A673 (cell line): ENCODE data around the gene PPP2R5E. TPM values are rescaled to one million over a fixed set of nuclear protein-coding genes. Genes with fewer than 3 reads are reported as not detected.

Experiments used
- BruUV-seq: library from RNA; stranded (reverse); fragments of 400-500 nt; replicated peaks from 2 replicates; lab custom pipeline; 2021; lab: Mats Ljungman, UMichigan
- CTCF ChIA-PET: fragments of 300-600 bp; sonication (Branson Sonifier 250); formaldehyde crosslinking; loops from one replicate; lab custom pipeline; 2022; ENCODE audit warnings: antibody characterized with exemption; lab: Charles Lee
- POLR2A ChIA-PET: fragments of 300-600 bp; sonication (Branson Sonifier 250); formaldehyde crosslinking; loops from one replicate; lab custom pipeline; 2022; ENCODE audit warnings: antibody characterized with exemption; ENCODE audit not compliant: low non-redundant PET; lab: Charles Lee
- DNase-seq: peaks from one replicate; pipeline ENCODE4 v3.0.0-alpha.2; 2015; ENCODE audit warnings: low spot score
- H3K27ac ChIP-seq: fragments of 200-600 bp; sonication (generic); 2 replicates; pipeline ENCODE4 v1.5.1; 2016; ENCODE audit warnings: mixed run types, low read depth, mild to moderate bottlenecking, mixed read lengths, antibody characterized with exemption, low read length; ENCODE audit not compliant: poor library complexity, severe bottlenecking
- H3K27me3 ChIP-seq: fragments of 200-600 bp; sonication (generic); replicated peaks from 2 replicates; pipeline ENCODE4 v1.6.1; 2017; ENCODE audit warnings: mixed run types, low read depth, mild to moderate bottlenecking, mixed read lengths, antibody characterized with exemption, low read length; ENCODE audit not compliant: insufficient read depth, poor library complexity
- H3K36me3 ChIP-seq: fragments of 200-600 bp; sonication (generic); 2 replicates; pipeline ENCODE4 v1.6.1; 2016; ENCODE audit warnings: mixed run types, mild to moderate bottlenecking, mixed read lengths, antibody characterized with exemption, low read length; ENCODE audit not compliant: insufficient read depth, poor library complexity, severe bottlenecking
- H3K4me1 ChIP-seq: fragments of 200-600 bp; sonication (generic); 2 replicates; pipeline ENCODE4 v1.6.1; 2017; ENCODE audit warnings: mixed run types, mild to moderate bottlenecking, mixed read lengths, antibody characterized with exemption, low read length; ENCODE audit not compliant: insufficient read depth, poor library complexity, severe bottlenecking
- H3K4me3 ChIP-seq: fragments of 200-600 bp; sonication (generic); 2 replicates; pipeline ENCODE4 v1.5.1; 2016; ENCODE audit warnings: low read depth, mixed run types, mild to moderate bottlenecking, mixed read lengths, low read length; ENCODE audit not compliant: poor library complexity, severe bottlenecking
- H3K9me3 ChIP-seq: fragments of 200-600 bp; sonication (generic); 2 replicates; pipeline ENCODE4 v1.6.1; 2016; ENCODE audit warnings: mixed run types, low read depth, mild to moderate bottlenecking, mixed read lengths, antibody characterized with exemption, low read length; ENCODE audit not compliant: poor library complexity, severe bottlenecking
- EZH2 ChIP-seq: fragments of 200-600 bp; sonication (generic); IDR thresholded peaks from 2 replicates; pipeline ENCODE4 v1.6.1; 2017; ENCODE audit warnings: borderline replicate concordance, low read depth, mild to moderate bottlenecking, mixed read lengths, antibody characterized with exemption, low read length; ENCODE audit not compliant: poor library complexity, severe bottlenecking
- intact Hi-C: fragments of 100-400 bp; cut with micrococcal nuclease; formaldehyde crosslinking; loops from one replicate; pipeline ENCODE4 v1.10.0; 2022; ENCODE audit not compliant: unreplicated experiment
- total RNA-seq: library from RNA; stranded (reverse); gene quantifications from 2 replicates; pipeline ENCODE4 v1.2.3, GENCODE V29; 2021
- TF ChIP-seq, protein P1 (sequence below): fragments of 300-800, 200-600 bp; sonication (generic); conservative IDR thresholded peaks from 2 replicates; pipeline ENCODE4 v1.5.1; 2017; ENCODE audit warnings: low read depth, mild to moderate bottlenecking, antibody characterized with exemption, low read length, moderate library complexity, mixed read lengths

Gene PPP2R5E
- total RNA-seq, 1 experiment from 2014 or later = 66.0 TPM

DNA sequence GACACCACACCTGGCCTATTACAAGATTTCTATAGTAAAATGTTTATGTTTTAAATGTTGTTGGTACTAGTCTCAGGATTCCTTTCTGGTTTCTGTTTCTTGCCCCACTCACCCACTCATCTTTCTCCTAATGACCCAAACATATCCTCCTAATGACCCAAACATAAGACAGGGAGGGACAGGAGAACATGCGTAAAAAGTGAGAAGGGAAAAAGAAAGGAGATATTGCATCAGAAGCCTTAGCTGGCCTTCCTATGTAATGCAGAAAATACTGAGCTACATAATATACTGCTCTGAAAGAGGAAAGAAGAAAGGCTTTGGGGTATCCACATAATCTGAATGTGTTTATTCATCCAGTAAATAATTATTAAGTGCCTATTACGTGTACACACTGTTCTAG is 119.8 kb downstream of the PPP2R5E start:
- no TSS peak for BruUV-seq
- no peaks in the 10 kb centered on the region for H3K9me3 ChIP-seq
- peaks cover 28% of the 10 kb centered on the region for H3K4me1 ChIP-seq
- H3K27me3 ChIP-seq = no peaks in the 10 kb centered on the region
- POLR2A ChIA-PET = no interaction called here
- CTCF ChIA-PET = no interaction called here
- no peak overlapping the region for H3K4me3 ChIP-seq
- peaks cover 6% of the 10 kb centered on the region for H3K36me3 ChIP-seq
- no peak for TF ChIP-seq EZH2
- TF ChIP-seq, protein P1, sequence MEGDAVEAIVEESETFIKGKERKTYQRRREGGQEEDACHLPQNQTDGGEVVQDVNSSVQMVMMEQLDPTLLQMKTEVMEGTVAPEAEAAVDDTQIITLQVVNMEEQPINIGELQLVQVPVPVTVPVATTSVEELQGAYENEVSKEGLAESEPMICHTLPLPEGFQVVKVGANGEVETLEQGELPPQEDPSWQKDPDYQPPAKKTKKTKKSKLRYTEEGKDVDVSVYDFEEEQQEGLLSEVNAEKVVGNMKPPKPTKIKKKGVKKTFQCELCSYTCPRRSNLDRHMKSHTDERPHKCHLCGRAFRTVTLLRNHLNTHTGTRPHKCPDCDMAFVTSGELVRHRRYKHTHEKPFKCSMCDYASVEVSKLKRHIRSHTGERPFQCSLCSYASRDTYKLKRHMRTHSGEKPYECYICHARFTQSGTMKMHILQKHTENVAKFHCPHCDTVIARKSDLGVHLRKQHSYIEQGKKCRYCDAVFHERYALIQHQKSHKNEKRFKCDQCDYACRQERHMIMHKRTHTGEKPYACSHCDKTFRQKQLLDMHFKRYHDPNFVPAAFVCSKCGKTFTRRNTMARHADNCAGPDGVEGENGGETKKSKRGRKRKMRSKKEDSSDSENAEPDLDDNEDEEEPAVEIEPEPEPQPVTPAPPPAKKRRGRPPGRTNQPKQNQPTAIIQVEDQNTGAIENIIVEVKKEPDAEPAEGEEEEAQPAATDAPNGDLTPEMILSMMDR = no peak
- DNase-seq = no peak
- intact Hi-C loops = no loop called here
- H3K27ac ChIP-seq = no peak overlapping the region

DNA sequence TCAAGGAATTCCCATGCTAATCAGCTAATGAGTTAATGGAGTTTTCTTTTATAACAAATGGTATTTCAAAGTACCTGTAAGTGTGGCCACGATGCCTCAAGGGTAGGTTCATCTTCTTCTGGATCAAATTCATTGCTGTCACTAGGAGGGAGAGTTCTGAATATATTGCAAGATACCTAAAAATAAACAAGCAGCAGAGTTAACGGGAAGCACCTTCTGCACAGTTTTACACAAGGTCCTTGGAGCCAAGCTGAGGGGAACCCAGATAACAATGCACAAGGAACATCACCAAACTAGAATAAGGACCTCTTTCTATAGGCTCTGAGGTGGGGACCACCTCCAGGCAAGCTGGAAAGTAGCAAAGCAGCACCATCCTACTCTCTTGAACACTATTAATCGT is 121.3 kb downstream of the PPP2R5E start:
- no peaks in the 10 kb centered on the region for H3K9me3 ChIP-seq

DNA sequence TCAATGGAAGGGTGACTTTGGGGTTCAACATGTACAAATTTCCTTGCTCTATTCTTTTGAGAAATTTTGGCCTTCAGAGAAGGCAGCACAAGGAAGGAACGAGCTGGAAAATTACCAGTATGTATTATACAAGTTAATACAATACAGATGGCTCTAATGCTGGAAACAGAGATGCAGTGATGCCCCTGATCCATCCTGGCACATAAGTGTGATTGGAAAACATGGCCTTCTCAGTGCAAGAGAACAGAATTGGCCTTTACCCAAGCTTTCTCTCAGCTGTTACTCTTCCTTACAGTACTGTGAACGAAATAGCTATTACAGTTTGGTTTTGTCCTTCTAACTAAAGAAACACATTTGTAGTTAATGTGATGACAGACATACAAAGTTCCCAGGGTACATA is 122.0 kb downstream of the PPP2R5E start:
- intact Hi-C loops = no loop called here
- Histone ChIP-seq H3K36me3 (peaks cover 6% of the 10 kb centered on the region), H3K9me3 (no peaks in the 10 kb centered on the region), H3K27ac (no peak overlapping the region), H3K4me3 (no peak overlapping the region), H3K4me1 (peaks cover 7% of the 10 kb centered on the region), H3K27me3 (no peaks in the 10 kb centered on the region)
- BruUV-seq = no TSS peak
- CTCF ChIA-PET = no interaction called here
- DNase-seq = no peak
- POLR2A ChIA-PET = no interaction called here
- TF ChIP-seq EZH2 = no peak

More for the DNA sequence above, 121.3 kb downstream of the PPP2R5E start:
- BruUV-seq = no TSS peak
- no peak for DNase-seq
- H3K4me1 ChIP-seq = peaks cover 14% of the 10 kb centered on the region
- H3K27me3 ChIP-seq = no peaks in the 10 kb centered on the region
- H3K4me3 ChIP-seq = no peak overlapping the region
- H3K27ac ChIP-seq = no peak overlapping the region
- intact Hi-C loops = no loop called here
- TF ChIP-seq EZH2 = no peak
- TF ChIP-seq, protein P1 = no peak
- POLR2A ChIA-PET = no interaction called here
- peaks cover 6% of the 10 kb centered on the region for H3K36me3 ChIP-seq
- CTCF ChIA-PET = no interaction called here

DNA sequence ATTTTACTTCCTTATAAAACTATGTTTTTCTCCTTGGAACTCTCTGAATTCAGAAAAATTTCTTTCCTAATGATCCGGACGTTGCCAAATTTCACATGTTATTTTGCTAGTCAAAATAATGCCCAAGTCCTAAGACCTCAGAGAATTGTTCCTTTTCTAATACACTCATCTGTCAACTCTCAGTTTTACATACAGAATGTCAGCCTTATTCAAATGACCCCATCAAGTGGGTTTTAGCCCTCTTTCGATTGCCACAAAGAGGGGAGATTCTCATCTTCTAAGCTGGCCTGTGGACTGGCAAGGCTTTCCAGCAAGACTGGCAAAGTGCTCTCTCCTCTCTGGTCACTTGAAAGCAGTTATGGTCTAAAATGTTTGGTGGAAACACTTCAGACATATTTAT is 125.2 kb downstream of the PPP2R5E start:
- CTCF ChIA-PET = no interaction called here
- Histone ChIP-seq H3K4me3 (no peak overlapping the region), H3K27me3 (no peaks in the 10 kb centered on the region), H3K27ac (no peak overlapping the region), H3K4me1 (no peaks in the 10 kb centered on the region), H3K36me3 (peaks cover 9% of the 10 kb centered on the region), H3K9me3 (no peaks in the 10 kb centered on the region)
- no peak for TF ChIP-seq EZH2
- TF ChIP-seq, protein P1 = no peak
- DNase-seq = no peak
- intact Hi-C loops = no loop called here
- POLR2A ChIA-PET = no interaction called here
- BruUV-seq = no TSS peak
